ENCODE results near the gene OSTC.
"Not testable (repeated sequence)": the region's sequence is repeated elsewhere in the genome, so short reads cannot be mapped to it uniquely, and the experiment has no call there.

The OSTC gene

GRCh38 chr4:108646706-108647105 lies 3.7 kb upstream of the OSTC start:
- no peak for DNase-seq (ENCODE audit: low spot score)

GRCh38 chr4:108649863-108650211 lies 562 bp upstream of the OSTC start:
- no peak for DNase-seq (ENCODE audit: low spot score)

GRCh38 chr4:108651014-108651791 lies 804 bp downstream of the OSTC start:
- no peak for DNase-seq (ENCODE audit: low spot score)

- no peak for DNase-seq (ENCODE audit: low spot score)
These were observed 12.2 kb downstream of the OSTC start for GRCh38 chr4:108662629-108663028.

- no peak for DNase-seq (ENCODE audit: low spot score)
These were observed 24.1 kb downstream of the OSTC start for GRCh38 chr4:108674356-108674977.

- DNase-seq (ENCODE audit: low spot score), result no peak
These were observed 31.0 kb downstream of the OSTC start for GRCh38 chr4:108681321-108681809.

- DNase-seq (ENCODE audit: low spot score), result no peak
These were observed 33.1 kb downstream of the OSTC start for GRCh38 chr4:108683479-108683878.

GRCh38 chr4:108685036-108685686 lies 34.8 kb downstream of the OSTC start:
- DNase-seq (ENCODE audit: low spot score), result no peak

- DNase-seq (ENCODE audit: low spot score), result no peak
These were observed 40.3 kb downstream of the OSTC start for GRCh38 chr4:108690738-108691137.

GRCh38 chr4:108693211-108693610 lies 42.8 kb downstream of the OSTC start:
- DNase-seq (ENCODE audit: low spot score), result no peak

GRCh38 chr4:108693819-108694218 lies 43.4 kb downstream of the OSTC start:
- DNase-seq (ENCODE audit: low spot score), result no peak

GRCh38 chr4:108694423-108694822 lies 44.0 kb downstream of the OSTC start:
- DNase-seq (ENCODE audit: low spot score), result no peak

GRCh38 chr4:108695062-108695461 lies 44.7 kb downstream of the OSTC start:
- no peak for DNase-seq (ENCODE audit: low spot score)

GRCh38 chr4:108696160-108696559 lies 45.8 kb downstream of the OSTC start:
- DNase-seq (ENCODE audit: low spot score), result no peak

GRCh38 chr4:108700081-108700757 lies 49.8 kb downstream of the OSTC start:
- no peak for DNase-seq (ENCODE audit: low spot score)

GRCh38 chr4:108702960-108703359 lies 52.6 kb downstream of the OSTC start:
- DNase-seq (ENCODE audit: low spot score), result no peak

GRCh38 chr4:108703370-108703769 lies 53.0 kb downstream of the OSTC start:
- DNase-seq (ENCODE audit: low spot score), result no peak

GRCh38 chr4:108703966-108704365 lies 53.6 kb downstream of the OSTC start:
- DNase-seq (ENCODE audit: low spot score), result no peak

- no peak for DNase-seq (ENCODE audit: low spot score)
These were observed 55.9 kb downstream of the OSTC start for GRCh38 chr4:108706289-108706688.

- DNase-seq (ENCODE audit: low spot score), result no peak
These were observed 58.8 kb downstream of the OSTC start for GRCh38 chr4:108709234-108709633.

- DNase-seq (ENCODE audit: low spot score), result no peak
These were observed 59.3 kb downstream of the OSTC start for GRCh38 chr4:108709722-108710121.

- not testable (repeated sequence) for DNase-seq (ENCODE audit: low spot score)
These were observed 60.2 kb downstream of the OSTC start for GRCh38 chr4:108710578-108710977.
